Right lobe of liver (tissue), 6 donors: ENCODE results near the gene ELF2. TPM values are rescaled to one million over a fixed set of nuclear protein-coding genes. Genes with fewer than 3 reads are reported as not detected.

Source experiments
- ATAC-seq, 4 donors: fragments of 200-7000 bp; cut with Tn5 transposase; one replicate each; pipeline ENCODE4 v1.9.1; 2020; ENCODE audit warnings: mild to moderate bottlenecking in 4 of 4, moderate library complexity in 4 of 4
- DNase-seq, 3 donors: peaks; one replicate each; pipeline ENCODE4 v3.0.0-alpha.2; 2020
- H3K27ac ChIP-seq, 3 donors: fragments of 200-600 bp; one replicate each; pipeline ENCODE4 v1.8.0; 2022
- H3K27me3 ChIP-seq, 2 donors: fragments of 200-600 bp; one replicate each; pipeline ENCODE4 v1.8.0; 2022
- H3K36me3 ChIP-seq, 4 donors: fragments of 200-600 bp; sonication (generic) in 1 of 4; one replicate each; pipeline versions ENCODE4 v1.5.1 to v1.8.0; 2017 to 2022; ENCODE audit warnings: control low read depth in 1 of 4
- H3K4me1 ChIP-seq, 4 donors: fragments of 200-600 bp; sonication (generic) in 1 of 4; one replicate each; pipeline versions ENCODE4 v1.5.1 to v1.8.0; 2017 to 2022; ENCODE audit warnings: control low read depth in 1 of 4
- H3K4me3 ChIP-seq, 3 donors: fragments of 200-600 bp; one replicate each; pipeline ENCODE4 v1.8.0; 2022
- H3K9me3 ChIP-seq, 4 donors: fragments of 200-600 bp; sonication (generic) in 1 of 4; one replicate each; pipeline versions ENCODE4 v1.5.1 to v1.8.0; 2017 to 2022; ENCODE audit warnings: control low read depth in 1 of 4
- POLR2A ChIP-seq: fragments of 450-650 bp; IDR thresholded peaks from one replicate; pipeline ENCODE4 v1.6.1; 2017; ENCODE audit warnings: antibody characterized with exemption, mild to moderate bottlenecking
- WGBS: methylation state at CpG from one replicate; pipeline ENCODE4 v1.1.6; 2018; ENCODE audit warnings: low coverage, low lambda C conversion rate; ENCODE audit not compliant: insufficient coverage; ENCODE audit errors: missing lambda C conversion rate; 5-methylcytosine and 5-hydroxymethylcytosine counted together
- intact Hi-C, 2 donors: fragments of 100-400 bp; cut with DNase I; formaldehyde crosslinking; loops; one replicate each; pipeline versions ENCODE4 v1.11.2 to v1.14.1; 2022
- total RNA-seq, 6 experiments: library from RNA; depleted of rRNA in 2 of 6; stranded (reverse); fragments of >200 nt in 2 of 6; fragmentation: NEBNext Ultra II Directional in 3 of 6; extraction: Animal tissue kit (Norgen Biotek cat#: 25700) in 3 of 6; gene quantifications; one replicate each; pipeline versions ENCODE4 v1.1.0 to v1.2.4, GENCODE V29; 2016 to 2023
- TF ChIP-seq, protein P1 (sequence below), 4 donors: fragments of 200-600 bp in 3 of 4; fragments of 450-650 bp in 1 of 4; IDR thresholded peaks; one replicate each; pipeline versions ENCODE4 v1.5.1 to v1.8.0; 2016 to 2022; ENCODE audit warnings: antibody characterized with exemption in 4 of 4, mild to moderate bottlenecking in 2 of 4
- donor health status: DM: no; HTN: yes; CAD: no.
- donor health status: DM: no; HTN: no; CAD: no.
- donor health status: DM: no; HTN: no; CAD: no.
- donor health status: DM: no; HTN: yes; CAD: no.
- donor health status: DM: no; HTN: yes; CAD: no.

ELF2 gene
- total RNA-seq, 6 experiments from 2014 or later = 14.0 to 24.3 (median 16.7) TPM

DNA sequence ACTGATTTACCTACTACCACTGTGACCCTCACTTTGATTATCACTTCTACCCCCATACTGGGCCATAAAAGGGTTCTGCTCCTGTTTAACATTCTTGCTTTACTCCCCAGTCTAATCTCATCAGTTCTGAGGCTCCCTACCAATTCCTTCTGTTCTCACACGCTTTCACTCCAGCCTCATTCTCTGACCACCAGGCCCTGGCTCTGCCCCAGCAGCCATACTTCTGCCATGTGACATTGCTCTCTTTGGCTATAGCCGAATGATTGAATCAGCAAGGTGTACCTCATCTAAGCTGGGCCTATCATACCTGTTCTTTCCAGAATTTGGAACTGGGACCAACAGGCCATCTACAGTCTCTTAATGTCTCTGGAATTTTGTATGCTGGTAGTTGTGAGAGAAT lies 14.4 kb upstream of the ELF2 start:
- no peak for TF ChIP-seq POLR2A
- no peak overlapping the region for H3K4me3 ChIP-seq
- 69% methylated on average over 2 of the region's 2 CpGs for WGBS
- no peaks in the 10 kb centered on the region for H3K27me3 ChIP-seq
- no peaks in the 10 kb centered on the region for H3K9me3 ChIP-seq
- no peaks in the 10 kb centered on the region for H3K4me1 ChIP-seq
- H3K36me3 ChIP-seq = no peaks in the 10 kb centered on the region
- DNase-seq (no peak), ATAC-seq (no peak)
- intact Hi-C loops = no loop called here
- no peak overlapping the region for H3K27ac ChIP-seq

DNA sequence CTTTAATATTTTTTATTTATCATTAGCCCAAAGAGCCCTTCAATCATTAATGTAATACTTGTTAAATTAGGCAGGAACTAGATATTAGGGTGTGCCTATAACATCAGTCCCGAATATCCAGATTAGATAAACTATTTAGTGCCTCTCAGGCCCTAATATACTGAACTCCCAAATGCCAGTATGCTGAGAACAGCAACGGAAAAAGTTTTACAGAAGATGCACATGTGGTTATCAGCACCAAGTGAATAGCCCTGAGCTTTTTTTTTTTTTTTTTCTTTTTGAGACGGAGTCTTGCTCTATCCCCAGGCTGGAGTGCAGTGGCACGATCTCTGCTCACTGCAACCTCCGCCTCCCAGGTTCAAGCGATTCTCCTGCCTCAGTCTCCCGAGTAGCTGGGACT lies 13.0 kb upstream of the ELF2 start:
- no peak for TF ChIP-seq POLR2A
- TF ChIP-seq, protein P1, sequence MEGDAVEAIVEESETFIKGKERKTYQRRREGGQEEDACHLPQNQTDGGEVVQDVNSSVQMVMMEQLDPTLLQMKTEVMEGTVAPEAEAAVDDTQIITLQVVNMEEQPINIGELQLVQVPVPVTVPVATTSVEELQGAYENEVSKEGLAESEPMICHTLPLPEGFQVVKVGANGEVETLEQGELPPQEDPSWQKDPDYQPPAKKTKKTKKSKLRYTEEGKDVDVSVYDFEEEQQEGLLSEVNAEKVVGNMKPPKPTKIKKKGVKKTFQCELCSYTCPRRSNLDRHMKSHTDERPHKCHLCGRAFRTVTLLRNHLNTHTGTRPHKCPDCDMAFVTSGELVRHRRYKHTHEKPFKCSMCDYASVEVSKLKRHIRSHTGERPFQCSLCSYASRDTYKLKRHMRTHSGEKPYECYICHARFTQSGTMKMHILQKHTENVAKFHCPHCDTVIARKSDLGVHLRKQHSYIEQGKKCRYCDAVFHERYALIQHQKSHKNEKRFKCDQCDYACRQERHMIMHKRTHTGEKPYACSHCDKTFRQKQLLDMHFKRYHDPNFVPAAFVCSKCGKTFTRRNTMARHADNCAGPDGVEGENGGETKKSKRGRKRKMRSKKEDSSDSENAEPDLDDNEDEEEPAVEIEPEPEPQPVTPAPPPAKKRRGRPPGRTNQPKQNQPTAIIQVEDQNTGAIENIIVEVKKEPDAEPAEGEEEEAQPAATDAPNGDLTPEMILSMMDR (IDR thresholded peaks at IDR 0.05) = no peak
- ATAC-seq = no peak
- intact Hi-C loops = no loop called here
- Histone ChIP-seq H3K27ac (no peak overlapping the region), H3K36me3 (no peaks in the 10 kb centered on the region), H3K9me3 (no peaks in the 10 kb centered on the region), H3K27me3 (no peaks in the 10 kb centered on the region), H3K4me3 (no peak overlapping the region), H3K4me1 (no peaks in the 10 kb centered on the region)
- 83% methylated on average over 7 of the region's 7 CpGs for WGBS
- DNase-seq = no peak

DNA sequence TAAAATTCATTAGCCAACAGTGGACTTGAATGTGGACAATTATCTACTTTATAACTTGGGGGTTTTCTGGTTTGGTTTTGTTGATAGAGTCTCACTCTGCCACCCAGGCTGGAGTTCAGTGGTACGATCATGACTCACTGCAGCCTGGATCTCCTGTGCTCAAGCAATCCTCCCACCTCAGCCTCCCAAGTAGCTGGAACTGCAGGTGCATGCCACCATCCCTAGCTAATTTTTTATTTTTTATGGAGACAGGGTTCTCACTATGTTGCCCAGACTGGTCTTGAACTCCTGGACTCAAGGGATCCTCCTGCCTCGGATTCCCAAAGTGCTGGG lies 12.4 kb upstream of the ELF2 start:
- 80% methylated on average over 1 of the region's 2 CpGs for WGBS
- no peak overlapping the region for H3K27ac ChIP-seq

DNA sequence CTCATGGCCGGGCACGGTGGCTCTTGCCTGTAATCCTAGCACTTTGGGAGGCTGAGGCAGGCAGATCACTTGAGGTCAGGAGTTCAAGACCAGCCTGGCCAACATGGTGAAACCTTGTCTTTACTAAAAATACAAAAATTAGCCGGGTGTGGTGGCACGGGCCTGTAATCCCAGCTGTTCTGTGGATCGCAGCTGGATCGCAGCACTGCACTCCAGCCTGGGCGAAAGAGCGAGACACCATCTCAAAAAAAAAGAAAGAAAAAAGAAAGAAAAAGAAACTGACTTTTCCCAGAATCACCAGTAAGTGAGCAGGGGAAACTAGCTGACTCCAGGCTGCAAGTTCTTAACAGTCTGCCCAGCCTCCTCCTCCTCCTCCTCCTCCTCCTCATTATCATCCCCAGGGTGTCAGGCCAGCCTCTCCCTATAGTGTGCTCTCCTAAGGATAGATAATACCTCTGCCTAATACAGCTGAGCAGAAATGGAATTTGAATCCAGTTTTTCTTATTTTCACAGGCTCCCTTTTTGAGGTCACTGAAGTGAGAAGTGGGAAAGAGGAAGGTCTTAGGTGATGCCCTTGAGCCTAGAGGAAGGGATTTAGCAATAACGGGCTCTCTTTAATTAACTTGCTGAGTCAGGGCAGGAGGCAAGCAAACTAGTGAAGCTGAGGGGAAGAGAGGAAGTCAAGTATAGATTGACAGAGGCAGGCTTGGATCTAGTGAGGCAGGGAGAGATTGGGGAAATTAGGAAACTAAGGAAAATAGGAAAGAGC lies 11.8 kb upstream of the ELF2 start:
- no peaks in the 10 kb centered on the region for H3K27me3 ChIP-seq
- DNase-seq (peak in 1 of 3 donors; percentile 35), ATAC-seq (peak; percentile 62 to 83 (median 74))
- no peaks in the 10 kb centered on the region for H3K9me3 ChIP-seq
- 42% methylated on average over 8 of the region's 9 CpGs for whole genome bisulfite sequencing
- peaks cover 0 to 3% (median 0%) of the 10 kb centered on the region in 4 donors for H3K4me1 ChIP-seq
- H3K4me3 ChIP-seq = no peak overlapping the region
- H3K36me3 ChIP-seq = no peaks in the 10 kb centered on the region
- no peak overlapping the region for H3K27ac ChIP-seq
- TF ChIP-seq, protein P1 (IDR thresholded peaks at IDR 0.05) = no peak
- no peak for TF ChIP-seq POLR2A
- intact Hi-C loops = no loop called here

More for the DNA sequence above, 12.4 kb upstream of the ELF2 start:
- no peaks in the 10 kb centered on the region for H3K27me3 ChIP-seq
- peak in 1 of 3 donors; percentile 21 for DNase-seq
- intact Hi-C loops = no loop called here
- H3K4me1 ChIP-seq = no peaks in the 10 kb centered on the region
- ATAC-seq = peak in 1 of 4 donors; percentile 13
- TF ChIP-seq, protein P1 (IDR thresholded peaks at IDR 0.05) = no peak
- TF ChIP-seq POLR2A = no peak
- no peak overlapping the region for H3K4me3 ChIP-seq
- H3K36me3 ChIP-seq = no peaks in the 10 kb centered on the region
- H3K9me3 ChIP-seq = no peaks in the 10 kb centered on the region

DNA sequence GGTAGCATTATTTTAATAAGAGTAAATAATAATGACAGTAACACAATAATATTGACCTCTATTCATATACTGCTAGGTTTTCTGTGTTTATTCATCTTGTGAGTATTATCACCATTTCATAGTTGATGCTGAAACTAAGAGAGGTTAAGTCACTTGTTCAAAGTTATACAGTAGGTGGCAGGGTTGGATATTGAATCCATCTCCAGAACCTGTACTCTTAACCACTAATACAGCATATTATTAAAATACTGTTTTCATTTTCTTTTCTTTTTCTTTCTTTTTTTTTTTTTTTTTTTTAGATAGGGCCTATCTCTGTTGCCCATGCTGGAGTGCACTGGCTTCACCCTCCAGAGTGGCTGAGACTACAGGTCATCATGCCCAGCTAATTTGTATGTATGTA lies 7.1 kb upstream of the ELF2 start:
- Histone ChIP-seq H3K27me3 (no peaks in the 10 kb centered on the region), H3K4me1 (peaks cover 0 to 6% (median 0%) of the 10 kb centered on the region in 4 donors), H3K27ac (no peak overlapping the region), H3K36me3 (no peaks in the 10 kb centered on the region), H3K4me3 (no peak overlapping the region), H3K9me3 (no peaks in the 10 kb centered on the region)
- no peak for DNase-seq
- TF ChIP-seq POLR2A = no peak
- TF ChIP-seq, protein P1 (IDR thresholded peaks at IDR 0.05) = peak; percentile 6 to 21 (median 16)
- intact Hi-C loops = no loop called here
- ATAC-seq = peak; percentile 54 to 78 (median 64)
